HepG2 (cell line): ENCODE measurements around the gene SPACDR. TPM values are rescaled to one million over a fixed set of nuclear protein-coding genes. Genes with fewer than 3 reads are reported as not detected.

Experiments used
- ARID5B ChIP-seq: IDR thresholded peaks from 2 replicates; pipeline ENCODE4 v1.4.0; 2020; ENCODE audit warnings: mild to moderate bottlenecking, missing genetic modification reagents
- BORCS8-MEF2B ChIP-seq: sonication (generic); formaldehyde crosslinking; IDR thresholded peaks from 2 replicates; pipeline ENCODE4 v1.8.0; 2022; ENCODE audit warnings: mild to moderate bottlenecking, missing genetic modification reagents
- CEBPB ChIP-seq: IDR thresholded peaks from 2 replicates; pipeline ENCODE4 v1.6.1; 2011; ENCODE audit warnings: low read depth, low read length, improper control_type of control experiment, borderline replicate concordance
- E2F1 ChIP-seq: sonication (generic); formaldehyde crosslinking; IDR thresholded peaks from 2 replicates; pipeline ENCODE4 v1.5.0; 2020; ENCODE audit warnings: missing genetic modification reagents
- ESRRA ChIP-seq: sonication (generic); formaldehyde crosslinking; IDR thresholded peaks from 2 replicates; pipeline ENCODE4 v1.5.1; 2020; ENCODE audit warnings: mild to moderate bottlenecking, low read depth, missing genetic modification reagents
- GATAD1 ChIP-seq: IDR thresholded peaks from 2 replicates; pipeline ENCODE4 v1.6.1; 2016; ENCODE audit warnings: missing genetic modification reagents, missing compliant biosample characterization
- KLF12 ChIP-seq: sonication (generic); formaldehyde crosslinking; IDR thresholded peaks from 2 replicates; pipeline ENCODE4 v1.4.0; 2020; ENCODE audit warnings: missing genetic modification reagents, borderline replicate concordance
- RAD51 ChIP-seq: fragments of 450-650 bp; IDR thresholded peaks from 2 replicates; pipeline ENCODE4 v1.6.1; 2016; ENCODE audit warnings: borderline replicate concordance
- RFX5 ChIP-seq: IDR thresholded peaks from 2 replicates; pipeline ENCODE4 v1.6.1; 2011; ENCODE audit warnings: low read depth, low read length, improper control_type of control experiment
- RNF219 ChIP-seq: sonication (generic); formaldehyde crosslinking; IDR thresholded peaks from 2 replicates; pipeline ENCODE4 v1.5.0; 2020; ENCODE audit warnings: mild to moderate bottlenecking, missing genetic modification reagents
- SMC3 ChIP-seq: IDR thresholded peaks from 2 replicates; pipeline ENCODE4 v1.6.1; 2011; ENCODE audit warnings: low read length, improper control_type of control experiment
- ZC3H13 ChIP-seq: sonication (generic); formaldehyde crosslinking; IDR thresholded peaks from 2 replicates; pipeline ENCODE4 v1.8.1; 2023; ENCODE audit warnings: mild to moderate bottlenecking, missing genetic modification reagents, moderate library complexity
- ZFY ChIP-seq: sonication (generic); formaldehyde crosslinking; IDR thresholded peaks from 2 replicates; pipeline ENCODE4 v1.4.0; 2020; ENCODE audit warnings: missing genetic modification reagents
- ZNF143 ChIP-seq: sonication (generic); formaldehyde crosslinking; IDR thresholded peaks from 2 replicates; pipeline ENCODE4 v1.4.0; 2020; ENCODE audit warnings: missing genetic modification reagents
- ZNF17 ChIP-seq: sonication (generic); formaldehyde crosslinking; IDR thresholded peaks from 2 replicates; pipeline ENCODE4 v1.5.0; 2020; ENCODE audit warnings: mild to moderate bottlenecking, missing genetic modification reagents
- ZNF563 ChIP-seq: sonication (generic); formaldehyde crosslinking; IDR thresholded peaks from 2 replicates; pipeline ENCODE4 v1.8.0; 2022; ENCODE audit warnings: mild to moderate bottlenecking, moderate library complexity, missing genetic modification reagents
- ZNF788 ChIP-seq: sonication (generic); formaldehyde crosslinking; IDR thresholded peaks from 2 replicates; pipeline ENCODE4 v1.5.0; 2020; ENCODE audit warnings: mild to moderate bottlenecking, missing genetic modification reagents, borderline replicate concordance
- polyA plus RNA-seq, 8 experiments: library from polyadenylated mRNA; depleted of rRNA in 3 of 8; stranded (reverse) in 7 of 8; unstranded in 1 of 8; fragments of >200 nt; fragmentation: Illumina TruSeq in 4 of 8; extraction: Trizol in 4 of 8; gene quantifications; 2 replicates each; pipeline versions ENCODE4 v1.2.1 to v1.2.3, GENCODE V29; 2011 to 2016; ENCODE audit warnings: low read depth in 4 of 8, missing spikeins in 1 of 8, mixed read lengths in 1 of 8; ENCODE audit not compliant: insufficient read depth in 1 of 8
- total RNA-seq, 5 experiments: library from RNA; depleted of rRNA; stranded (reverse); fragments of >200 nt; fragmentation: Illumina TruSeq; extraction: Trizol; gene quantifications; 2 replicates each; pipeline ENCODE4 v1.2.3, GENCODE V29; 2016; ENCODE audit warnings: low read depth in 1 of 5
- TF ChIP-seq, protein P1 (sequence below): IDR thresholded peaks from 2 replicates; pipeline ENCODE4 v1.6.1; 2016; ENCODE audit warnings: low read depth, control low read depth
- TF ChIP-seq, protein P2 (sequence below): sonication (generic); formaldehyde crosslinking; IDR thresholded peaks from 2 replicates; pipeline ENCODE4 v1.4.0; 2020; ENCODE audit warnings: missing genetic modification reagents, mild to moderate bottlenecking, borderline replicate concordance

The SPACDR gene
- total and polyA plus RNA-seq, 2 of the 13 experiments (the other 11 are each of a cell fraction or from before 2014, with no cell fraction given), result 0.41 TPM; not detected in 1

DNA sequence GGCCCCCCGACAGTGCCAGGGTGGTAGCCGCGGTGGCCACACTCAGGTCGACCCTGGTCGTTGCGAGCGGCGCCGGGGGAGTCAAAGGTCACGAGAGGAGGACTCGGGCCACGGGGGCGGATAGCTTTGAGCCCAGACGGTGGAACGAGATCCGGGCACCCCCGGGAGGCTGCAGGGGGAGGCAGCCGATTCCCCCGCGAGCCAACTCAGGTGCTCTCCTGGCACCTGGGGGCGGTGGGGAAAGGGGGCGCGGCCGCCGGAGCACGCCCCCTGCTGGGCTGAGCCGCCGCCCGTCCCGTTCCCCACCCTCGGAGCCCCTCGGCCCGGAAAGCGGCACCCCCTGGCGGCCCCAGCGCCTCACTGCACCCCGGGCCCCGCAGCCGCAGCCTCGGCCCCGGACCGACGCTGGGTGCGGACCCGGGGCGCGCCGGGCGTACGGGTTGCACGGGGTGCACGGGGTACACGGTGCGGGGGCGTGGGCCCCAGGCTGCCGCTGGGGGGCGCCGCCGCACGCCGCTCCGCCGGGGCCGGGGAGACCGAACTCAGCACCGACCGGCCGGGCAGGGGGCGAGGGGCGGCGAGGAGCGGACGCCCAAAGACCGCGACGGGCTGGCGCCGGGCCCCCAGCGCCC, 19.1 kb upstream of the SPACDR start (continued):
- TF ChIP-seq KLF12 (CRISPR knock-in tag) (peak; percentile 49; the same call in 1 of the 2 replicates), ZC3H13 (CRISPR knock-in tag) (no peak), E2F1 (no peak; the same call in 1 of the 2 replicates), SMC3 (no peak; the same call in 1 of the 2 replicates), ZNF563 (CRISPR knock-in tag) (no peak), GATAD1 (no peak), ZNF17 (CRISPR knock-in tag) (no peak), ZFY (peak; percentile 37; the same call in 1 of the 2 replicates), CEBPB (no peak), ESRRA (CRISPR knock-in tag) (0 out of 2 replicates have a peak, but pooled peaks have one; percentile 40), RAD51 (no peak), RNF219 (CRISPR knock-in tag) (no peak), BORCS8-MEF2B (CRISPR knock-in tag) (no peak), ZNF788 (no peak), RFX5 (no peak), ARID5B (CRISPR knock-in tag) (peak; percentile 15; the same call in 1 of the 2 replicates), ZNF143 (CRISPR knock-in tag) (no peak)
- TF ChIP-seq, protein P1, sequence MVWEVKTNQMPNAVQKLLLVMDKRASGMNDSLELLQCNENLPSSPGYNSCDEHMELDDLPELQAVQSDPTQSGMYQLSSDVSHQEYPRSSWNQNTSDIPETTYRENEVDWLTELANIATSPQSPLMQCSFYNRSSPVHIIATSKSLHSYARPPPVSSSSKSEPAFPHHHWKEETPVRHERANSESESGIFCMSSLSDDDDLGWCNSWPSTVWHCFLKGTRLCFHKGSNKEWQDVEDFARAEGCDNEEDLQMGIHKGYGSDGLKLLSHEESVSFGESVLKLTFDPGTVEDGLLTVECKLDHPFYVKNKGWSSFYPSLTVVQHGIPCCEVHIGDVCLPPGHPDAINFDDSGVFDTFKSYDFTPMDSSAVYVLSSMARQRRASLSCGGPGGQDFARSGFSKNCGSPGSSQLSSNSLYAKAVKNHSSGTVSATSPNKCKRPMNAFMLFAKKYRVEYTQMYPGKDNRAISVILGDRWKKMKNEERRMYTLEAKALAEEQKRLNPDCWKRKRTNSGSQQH (CRISPR knock-in tag), result 0 out of 2 replicates have a peak, but pooled peaks have one; percentile 27
- TF ChIP-seq, protein P2, sequence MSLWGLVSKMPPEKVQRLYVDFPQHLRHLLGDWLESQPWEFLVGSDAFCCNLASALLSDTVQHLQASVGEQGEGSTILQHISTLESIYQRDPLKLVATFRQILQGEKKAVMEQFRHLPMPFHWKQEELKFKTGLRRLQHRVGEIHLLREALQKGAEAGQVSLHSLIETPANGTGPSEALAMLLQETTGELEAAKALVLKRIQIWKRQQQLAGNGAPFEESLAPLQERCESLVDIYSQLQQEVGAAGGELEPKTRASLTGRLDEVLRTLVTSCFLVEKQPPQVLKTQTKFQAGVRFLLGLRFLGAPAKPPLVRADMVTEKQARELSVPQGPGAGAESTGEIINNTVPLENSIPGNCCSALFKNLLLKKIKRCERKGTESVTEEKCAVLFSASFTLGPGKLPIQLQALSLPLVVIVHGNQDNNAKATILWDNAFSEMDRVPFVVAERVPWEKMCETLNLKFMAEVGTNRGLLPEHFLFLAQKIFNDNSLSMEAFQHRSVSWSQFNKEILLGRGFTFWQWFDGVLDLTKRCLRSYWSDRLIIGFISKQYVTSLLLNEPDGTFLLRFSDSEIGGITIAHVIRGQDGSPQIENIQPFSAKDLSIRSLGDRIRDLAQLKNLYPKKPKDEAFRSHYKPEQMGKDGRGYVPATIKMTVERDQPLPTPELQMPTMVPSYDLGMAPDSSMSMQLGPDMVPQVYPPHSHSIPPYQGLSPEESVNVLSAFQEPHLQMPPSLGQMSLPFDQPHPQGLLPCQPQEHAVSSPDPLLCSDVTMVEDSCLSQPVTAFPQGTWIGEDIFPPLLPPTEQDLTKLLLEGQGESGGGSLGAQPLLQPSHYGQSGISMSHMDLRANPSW (CRISPR knock-in tag), result no peak
